Fibroblast of skin of abdomen (primary cell): ENCODE results near the gene LRRC14B.
"Not testable (repeated sequence)": the region's sequence is repeated elsewhere in the genome, so short reads cannot be mapped to it uniquely, and the experiment has no call there.

Experiments used
- DNase-seq: peaks from one replicate; pipeline ENCODE4 v3.0.0-alpha.2; 2013

Gene LRRC14B

DNA sequence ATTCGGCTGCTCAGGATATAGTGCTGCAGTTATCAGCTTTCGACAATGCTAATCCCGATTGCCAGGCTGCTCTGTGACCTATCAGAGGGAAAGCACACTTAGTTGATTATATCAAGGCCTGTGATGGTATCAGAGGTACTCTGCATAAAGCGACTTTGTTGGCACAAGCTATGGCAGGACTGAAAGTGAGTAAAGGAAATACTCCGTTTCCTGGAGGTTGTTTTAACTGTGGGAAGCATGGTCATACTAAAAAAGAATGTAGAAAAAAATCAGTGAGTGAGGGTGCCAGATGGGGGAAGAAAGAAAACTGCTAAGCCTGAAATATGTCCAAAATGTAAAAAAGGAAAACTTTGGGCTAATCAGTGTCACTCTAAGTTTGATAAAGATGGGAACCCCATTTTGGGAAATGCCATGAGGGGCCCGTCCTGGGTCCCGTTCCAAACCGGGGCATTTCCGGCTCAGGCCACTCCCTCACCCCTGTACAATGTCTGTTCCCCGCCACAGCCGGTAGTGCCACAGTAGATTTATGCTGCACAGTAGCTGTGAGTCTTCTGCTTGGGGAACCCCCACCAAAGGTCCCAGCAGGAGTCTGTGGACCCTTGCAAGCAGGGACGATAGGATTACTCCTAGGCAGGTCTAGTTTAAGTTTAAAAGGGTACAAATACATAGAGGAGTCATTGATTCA is 52.5 kb downstream of the LRRC14B start:
- not testable (repeated sequence) for DNase-seq

DNA sequence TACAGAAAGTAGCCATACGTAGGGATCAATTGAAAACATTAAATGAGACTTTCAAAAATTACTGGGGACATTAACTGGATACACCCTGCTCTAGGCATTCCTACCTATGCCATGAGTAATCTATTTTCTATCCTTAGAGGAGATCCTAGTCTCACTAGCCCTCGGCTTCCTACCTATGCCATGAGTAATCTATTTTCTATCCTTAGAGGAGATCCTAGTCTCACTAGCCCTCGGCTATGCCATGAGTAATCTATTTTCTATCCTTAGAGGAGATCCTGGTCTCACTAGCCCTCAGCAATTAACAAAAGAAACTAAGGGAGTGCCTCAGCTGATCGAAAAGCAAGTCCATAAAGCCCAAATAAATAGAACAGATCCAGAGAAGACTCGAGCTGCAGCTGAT is 54.4 kb downstream of the LRRC14B start:
- not testable (repeated sequence) for DNase-seq
